Neural cell (in vitro differentiated cells): ENCODE data around the gene ADRB1. TPM values are rescaled to one million over a fixed set of nuclear protein-coding genes. Genes with fewer than 3 reads are reported as not detected.

Experiments
- H2AFZ ChIP-seq: fragments of 200-600, 300-800 bp; sonication (generic), shearing (Covaris generic); 2 replicates; pipeline ENCODE4 v1.6.0; 2014; ENCODE audit warnings: low read depth, mild to moderate bottlenecking, antibody characterized with exemption, low read length, moderate library complexity
- H3F3A ChIP-seq: fragments of 200-600 bp; shearing (Covaris generic); 2 replicates; pipeline ENCODE4 v1.6.1; 2016; ENCODE audit warnings: mild to moderate bottlenecking, moderate library complexity, mixed read lengths, antibody characterized with exemption, low read length; ENCODE audit not compliant: insufficient read depth, poor library complexity, severe bottlenecking
- H3K27ac ChIP-seq: fragments of 200-600, 300-800 bp; sonication (generic), shearing (Covaris generic); 2 replicates; pipeline ENCODE4 v1.5.1; 2014; ENCODE audit warnings: mild to moderate bottlenecking, low read length, moderate library complexity
- H3K27me3 ChIP-seq: fragments of 300-800, 200-600 bp; sonication (generic), shearing (Covaris generic); 2 replicates; pipeline ENCODE4 v1.6.0; 2014; ENCODE audit warnings: mild to moderate bottlenecking, low read depth, low read length, moderate library complexity; ENCODE audit not compliant: insufficient read depth
- H3K36me3 ChIP-seq: fragments of 300-800, 200-600 bp; sonication (generic), shearing (Covaris generic); 2 replicates; pipeline ENCODE4 v1.5.1; 2014; ENCODE audit warnings: mild to moderate bottlenecking, antibody characterized with exemption, low read length, moderate library complexity; ENCODE audit not compliant: insufficient read depth
- H3K4me2 ChIP-seq: fragments of 300-800, 200-600 bp; sonication (generic), shearing (Covaris generic); 2 replicates; pipeline ENCODE4 v1.6.0; 2014; ENCODE audit warnings: mild to moderate bottlenecking, low read length
- H3K4me3 ChIP-seq: fragments of 300-800, 200-600 bp; sonication (generic), shearing (Covaris generic); 2 replicates; pipeline ENCODE4 v1.5.1; 2014; ENCODE audit warnings: mild to moderate bottlenecking, low read length, moderate library complexity
- H3K79me2 ChIP-seq: fragments of 200-600 bp; shearing (Covaris generic); replicated peaks from 2 replicates; pipeline ENCODE4 v1.6.0; 2014; ENCODE audit warnings: mild to moderate bottlenecking, low read length, moderate library complexity; ENCODE audit not compliant: insufficient read depth
- H3K9ac ChIP-seq: fragments of 300-800, 200-600 bp; sonication (generic), shearing (Covaris generic); 2 replicates; pipeline ENCODE4 v1.6.1; 2016; ENCODE audit warnings: mild to moderate bottlenecking, low read length, mixed read lengths
- H3K9me2 ChIP-seq: fragments of 200-600 bp; shearing (Covaris generic); 2 replicates; pipeline ENCODE4 v1.6.1; 2016; ENCODE audit warnings: mild to moderate bottlenecking, low read length, mixed read lengths; ENCODE audit not compliant: insufficient read depth
- H3K9me3 ChIP-seq: fragments of 200-600, 300-800 bp; sonication (generic), shearing (Covaris generic); 2 replicates; pipeline ENCODE4 v1.6.1; 2016; ENCODE audit warnings: mild to moderate bottlenecking, mixed run types, low read length, moderate library complexity, mixed read lengths
- H4K20me1 ChIP-seq: fragments of 200-600 bp; shearing (Covaris generic); 2 replicates; pipeline ENCODE4 v1.6.1; 2016; ENCODE audit warnings: mild to moderate bottlenecking, mixed run types; ENCODE audit not compliant: insufficient read depth
- CTCF ChIP-seq: fragments of 450-650 bp; IDR thresholded peaks from 2 replicates; pipeline ENCODE4 v1.5.1; 2014; ENCODE audit warnings: antibody characterized with exemption, mild to moderate bottlenecking, moderate library complexity; ENCODE audit not compliant: poor library complexity, severe bottlenecking
- EP300 ChIP-seq: fragments of 450-650 bp; conservative IDR thresholded peaks from 2 replicates; pipeline ENCODE4 v1.6.1; 2014; ENCODE audit warnings: antibody characterized with exemption, mild to moderate bottlenecking, moderate library complexity; ENCODE audit not compliant: poor library complexity, severe bottlenecking
- EZH2 ChIP-seq: fragments of 200-600, 300-800 bp; shearing (Covaris generic), sonication (generic); IDR thresholded peaks from 2 replicates; pipeline ENCODE4 v1.6.1; 2014; ENCODE audit warnings: antibody characterized with exemption, low read length, borderline replicate concordance, mild to moderate bottlenecking; ENCODE audit not compliant: insufficient read depth, poor library complexity, severe bottlenecking
- MXI1 ChIP-seq: fragments of 450-650 bp; conservative IDR thresholded peaks from 2 replicates; pipeline ENCODE4 v1.6.1; 2014; ENCODE audit warnings: antibody characterized with exemption, mild to moderate bottlenecking; ENCODE audit not compliant: poor library complexity, severe bottlenecking
- POLR2AphosphoS5 ChIP-seq: IDR thresholded peaks from 2 replicates; pipeline ENCODE4 v1.6.1; 2012
- RAD21 ChIP-seq: fragments of 450-650 bp; conservative IDR thresholded peaks from 2 replicates; pipeline ENCODE4 v1.6.1; 2014; ENCODE audit warnings: antibody characterized with exemption, mild to moderate bottlenecking, moderate library complexity
- REST ChIP-seq: IDR thresholded peaks from 2 replicates; pipeline ENCODE4 v1.6.1; 2012; ENCODE audit warnings: borderline replicate concordance
- SMC3 ChIP-seq: fragments of 450-650 bp; conservative IDR thresholded peaks from 2 replicates; pipeline ENCODE4 v1.6.1; 2014; ENCODE audit warnings: antibody characterized with exemption, mild to moderate bottlenecking, moderate library complexity; ENCODE audit not compliant: poor library complexity
- TAF1 ChIP-seq: IDR thresholded peaks from 2 replicates; pipeline ENCODE4 v1.6.1; 2012; ENCODE audit warnings: low read depth
- polyA plus RNA-seq: library from polyadenylated mRNA; depleted of rRNA; stranded (reverse); fragments of >200 nt; gene quantifications from 2 replicates; pipeline ENCODE4 v1.2.3, GENCODE V29; 2014

Gene ADRB1
- polyA plus RNA-seq, 1 donor from 2014 or later: not detected

- H3K36me3 ChIP-seq: no peaks in the 10 kb centered on the region
- H3K79me2 ChIP-seq: no peaks in the 10 kb centered on the region
- H4K20me1 ChIP-seq: no peaks in the 10 kb centered on the region
- no peak overlapping the region for H2AFZ ChIP-seq
- H3K9ac ChIP-seq: no peak overlapping the region
- H3K4me3 ChIP-seq: no peak overlapping the region
- no peaks in the 10 kb centered on the region for H3K27me3 ChIP-seq
- TF ChIP-seq SMC3: no peak
- TF ChIP-seq REST: no peak
- TF ChIP-seq RAD21: no peak
- no peak for TF ChIP-seq POLR2AphosphoS5
- TF ChIP-seq TAF1: no peak
- TF ChIP-seq EZH2: no peak
- TF ChIP-seq EP300: no peak
- TF ChIP-seq MXI1: no peak
- TF ChIP-seq CTCF: no peak
- no peaks in the 10 kb centered on the region for H3K9me3 ChIP-seq
- H3F3A ChIP-seq: no peaks in the 10 kb centered on the region
- no peak overlapping the region for H3K27ac ChIP-seq
- H3K4me2 ChIP-seq: no peak overlapping the region
- H3K9me2 ChIP-seq: no peaks in the 10 kb centered on the region
These were observed 12.3 kb upstream of the ADRB1 start for GRCh38 chr10:114031073-114031972.

GRCh38 chr10:114033566-114033965, 10.1 kb upstream of the ADRB1 start:
- Histone ChIP-seq H3K27me3 (peaks cover 2% of the 10 kb centered on the region), H3K79me2 (no peaks in the 10 kb centered on the region), H3K9ac (no peak overlapping the region), H3K27ac (no peak overlapping the region), H3K9me3 (no peaks in the 10 kb centered on the region), H3F3A (no peaks in the 10 kb centered on the region), H4K20me1 (no peaks in the 10 kb centered on the region), H3K4me3 (no peak overlapping the region), H3K9me2 (no peaks in the 10 kb centered on the region), H3K4me2 (no peak overlapping the region), H3K36me3 (no peaks in the 10 kb centered on the region), H2AFZ (no peak overlapping the region)
- TF ChIP-seq POLR2AphosphoS5 (no peak), CTCF (no peak), EZH2 (no peak), RAD21 (no peak), SMC3 (no peak), TAF1 (no peak), EP300 (no peak), REST (no peak), MXI1 (no peak)
